Measurements from ENCODE around the gene CLOCK.

The CLOCK gene

GRCh38 chr4:55424791-55425190, 121.9 kb downstream of the CLOCK start:
- Histone ChIP-seq H2BK5ac (ENCODE audit: low read length) (no peak overlapping the region), H3K36me3 (ENCODE audit: control insufficient read depth, insufficient read depth, low read length) (peaks cover 8% of the 10 kb centered on the region)

GRCh38 chr4:55416176-55416575, 130.5 kb downstream of the CLOCK start:
- no peak overlapping the region for H3K4me3 ChIP-seq (ENCODE audit: low read length)
- H4K8ac ChIP-seq (ENCODE audit: low read depth, low read length): no peak overlapping the region
- H2AK5ac ChIP-seq (ENCODE audit: low read length): no peak overlapping the region
- no peaks in the 10 kb centered on the region for H3K4me1 ChIP-seq (ENCODE audit: control insufficient read depth, low read depth, low read length)
- 100% methylated on average over 1 of the region's 3 CpGs for WGBS (ENCODE audit: extremely low coverage, insufficient coverage, low lambda C conversion rate)
- peaks cover 9% of the 10 kb centered on the region for H3K36me3 ChIP-seq (ENCODE audit: control insufficient read depth, insufficient read depth, low read length)
- H3K18ac ChIP-seq (ENCODE audit: low read length): no peak overlapping the region
- no peak overlapping the region for H3K4ac ChIP-seq (ENCODE audit: low read depth, low read length)
- H3K56ac ChIP-seq (ENCODE audit: low read length): no peak overlapping the region
- no peak overlapping the region for H3K27ac ChIP-seq (ENCODE audit: low read depth, low read length)
- H2BK5ac ChIP-seq (ENCODE audit: low read length): no peak overlapping the region
- H3K9ac ChIP-seq (ENCODE audit: low read length): no peak overlapping the region
- no peak overlapping the region for H3K4me2 ChIP-seq (ENCODE audit: low read length)
- H2BK15ac ChIP-seq (replicated peaks; ENCODE audit: low read depth): no peak overlapping the region
- no peaks in the 10 kb centered on the region for H3K27me3 ChIP-seq (ENCODE audit: insufficient read depth, low read length, poor library complexity)
- no peak overlapping the region for H4K5ac ChIP-seq (ENCODE audit: low read length)
- H3K23ac ChIP-seq (ENCODE audit: low read length): no peak overlapping the region
- H2BK120ac ChIP-seq (ENCODE audit: low read depth, low read length): no peak overlapping the region
- peaks cover 14% of the 10 kb centered on the region for H3K79me1 ChIP-seq (ENCODE audit: low read length)
- H3K79me2 ChIP-seq (ENCODE audit: control insufficient read depth, insufficient read depth, low read length): peaks cover 16% of the 10 kb centered on the region
- no peak for DNase-seq

More at GRCh38 chr4:55424791-55425190, 121.9 kb downstream of the CLOCK start:
- H4K8ac ChIP-seq (ENCODE audit: low read depth, low read length): no peak overlapping the region
- H2BK120ac ChIP-seq (ENCODE audit: low read depth, low read length): no peak overlapping the region
- H3K18ac ChIP-seq (ENCODE audit: low read length): no peak overlapping the region
- H3K4me1 ChIP-seq (ENCODE audit: control insufficient read depth, low read depth, low read length): no peaks in the 10 kb centered on the region
- H2AK5ac ChIP-seq (ENCODE audit: low read length): no peak overlapping the region
- no peak overlapping the region for H3K4me2 ChIP-seq (ENCODE audit: low read length)
- H3K79me2 ChIP-seq (ENCODE audit: control insufficient read depth, insufficient read depth, low read length): no peaks in the 10 kb centered on the region
- no peak overlapping the region for H4K5ac ChIP-seq (ENCODE audit: low read length)
- H3K23ac ChIP-seq (ENCODE audit: low read length): no peak overlapping the region
- H3K4me3 ChIP-seq (ENCODE audit: low read length): no peak overlapping the region
- no peaks in the 10 kb centered on the region for H3K27me3 ChIP-seq (ENCODE audit: insufficient read depth, low read length, poor library complexity)
- H3K56ac ChIP-seq (ENCODE audit: low read length): no peak overlapping the region
- peaks cover 2% of the 10 kb centered on the region for H3K79me1 ChIP-seq (ENCODE audit: low read length)
- H3K9ac ChIP-seq (ENCODE audit: low read length): no peak overlapping the region
- DNase-seq: no peak
- no peak overlapping the region for H3K4ac ChIP-seq (ENCODE audit: low read depth, low read length)
- WGBS (ENCODE audit: extremely low coverage, insufficient coverage, low lambda C conversion rate): no CpG with 5 or more reads among the region's 3 CpGs
- no peak overlapping the region for H3K27ac ChIP-seq (ENCODE audit: low read depth, low read length)
- no peak overlapping the region for H2BK15ac ChIP-seq (replicated peaks; ENCODE audit: low read depth)

GRCh38 chr4:55411621-55412020, 135.1 kb downstream of the CLOCK start:
- no peak overlapping the region for H3K27ac ChIP-seq (ENCODE audit: low read depth, low read length)
- no peak overlapping the region for H2BK5ac ChIP-seq (ENCODE audit: low read length)
- H3K79me2 ChIP-seq (ENCODE audit: control insufficient read depth, insufficient read depth, low read length): peaks cover 52% of the 10 kb centered on the region
- DNase-seq: no peak
- peaks cover 4% of the 10 kb centered on the region for H3K36me3 ChIP-seq (ENCODE audit: control insufficient read depth, insufficient read depth, low read length)
- H3K79me1 ChIP-seq (ENCODE audit: low read length): peaks cover 10% of the 10 kb centered on the region
- H3K4me2 ChIP-seq (ENCODE audit: low read length): no peak overlapping the region
- WGBS (ENCODE audit: extremely low coverage, insufficient coverage, low lambda C conversion rate): no CpG with 5 or more reads among the region's 6 CpGs
- H2AK5ac ChIP-seq (ENCODE audit: low read length): no peak overlapping the region
- H2BK15ac ChIP-seq (replicated peaks; ENCODE audit: low read depth): no peak overlapping the region
- H3K9ac ChIP-seq (ENCODE audit: low read length): no peak overlapping the region
- no peak overlapping the region for H4K5ac ChIP-seq (ENCODE audit: low read length)
- H2BK120ac ChIP-seq (ENCODE audit: low read depth, low read length): no peak overlapping the region
- no peak overlapping the region for H3K56ac ChIP-seq (ENCODE audit: low read length)
- no peak overlapping the region for H3K23ac ChIP-seq (ENCODE audit: low read length)
- no peaks in the 10 kb centered on the region for H3K27me3 ChIP-seq (ENCODE audit: insufficient read depth, low read length, poor library complexity)
- no peak overlapping the region for H3K4me3 ChIP-seq (ENCODE audit: low read length)
- H3K4ac ChIP-seq (ENCODE audit: low read depth, low read length): no peak overlapping the region
- no peak overlapping the region for H3K18ac ChIP-seq (ENCODE audit: low read length)
- peaks cover 2% of the 10 kb centered on the region for H3K4me1 ChIP-seq (ENCODE audit: control insufficient read depth, low read depth, low read length)
- H4K8ac ChIP-seq (ENCODE audit: low read depth, low read length): no peak overlapping the region

- H3K4ac ChIP-seq (ENCODE audit: low read depth, low read length): no peak overlapping the region
- no peak overlapping the region for H4K5ac ChIP-seq (ENCODE audit: low read length)
- no peak overlapping the region for H3K9ac ChIP-seq (ENCODE audit: low read length)
- peaks cover 2% of the 10 kb centered on the region for H3K4me1 ChIP-seq (ENCODE audit: control insufficient read depth, low read depth, low read length)
- no peak for DNase-seq
- H3K27ac ChIP-seq (ENCODE audit: low read depth, low read length): no peak overlapping the region
- WGBS (ENCODE audit: extremely low coverage, insufficient coverage, low lambda C conversion rate): no CpG with 5 or more reads among the region's 8 CpGs
- no peak overlapping the region for H2AK5ac ChIP-seq (ENCODE audit: low read length)
- H3K4me2 ChIP-seq (ENCODE audit: low read length): no peak overlapping the region
- H3K27me3 ChIP-seq (ENCODE audit: insufficient read depth, low read length, poor library complexity): no peaks in the 10 kb centered on the region
- no peak overlapping the region for H3K18ac ChIP-seq (ENCODE audit: low read length)
- H3K79me1 ChIP-seq (ENCODE audit: low read length): peaks cover 9% of the 10 kb centered on the region
- H4K8ac ChIP-seq (ENCODE audit: low read depth, low read length): no peak overlapping the region
- H2BK15ac ChIP-seq (replicated peaks; ENCODE audit: low read depth): no peak overlapping the region
- no peak overlapping the region for H3K56ac ChIP-seq (ENCODE audit: low read length)
- H3K79me2 ChIP-seq (ENCODE audit: control insufficient read depth, insufficient read depth, low read length): peaks cover 61% of the 10 kb centered on the region
- H2BK5ac ChIP-seq (ENCODE audit: low read length): no peak overlapping the region
- no peak overlapping the region for H3K4me3 ChIP-seq (ENCODE audit: low read length)
- H2BK120ac ChIP-seq (ENCODE audit: low read depth, low read length): no peak overlapping the region
- H3K36me3 ChIP-seq (ENCODE audit: control insufficient read depth, insufficient read depth, low read length): peaks cover 2% of the 10 kb centered on the region
- H3K23ac ChIP-seq (ENCODE audit: low read length): no peak overlapping the region
Measured at GRCh38 chr4:55410431-55410830, 136.3 kb downstream of the CLOCK start.

GRCh38 chr4:55409468-55410171, 137.1 kb downstream of the CLOCK start:
- Histone ChIP-seq H4K5ac (ENCODE audit: low read length) (no peak overlapping the region), H3K4me3 (ENCODE audit: low read length) (no peak overlapping the region), H3K23ac (ENCODE audit: low read length) (no peak overlapping the region), H3K36me3 (ENCODE audit: control insufficient read depth, insufficient read depth, low read length) (no peaks in the 10 kb centered on the region), H3K79me2 (ENCODE audit: control insufficient read depth, insufficient read depth, low read length) (peaks cover 65% of the 10 kb centered on the region), H3K27me3 (ENCODE audit: insufficient read depth, low read length, poor library complexity) (no peaks in the 10 kb centered on the region), H2BK5ac (ENCODE audit: low read length) (no peak overlapping the region), H2BK15ac (replicated peaks; ENCODE audit: low read depth) (no peak overlapping the region), H3K27ac (ENCODE audit: low read depth, low read length) (no peak overlapping the region), H3K4me1 (ENCODE audit: control insufficient read depth, low read depth, low read length) (peaks cover 2% of the 10 kb centered on the region), H3K4me2 (ENCODE audit: low read length) (no peak overlapping the region), H2BK120ac (ENCODE audit: low read depth, low read length) (no peak overlapping the region), H3K18ac (ENCODE audit: low read length) (no peak overlapping the region), H4K8ac (ENCODE audit: low read depth, low read length) (no peak overlapping the region), H3K56ac (ENCODE audit: low read length) (peak overlapping the region; percentile 26), H3K9ac (ENCODE audit: low read length) (no peak overlapping the region), H3K4ac (ENCODE audit: low read depth, low read length) (no peak overlapping the region), H2AK5ac (ENCODE audit: low read length) (no peak overlapping the region), H3K79me1 (ENCODE audit: low read length) (peaks cover 6% of the 10 kb centered on the region)
- DNase-seq: peak; percentile 87
- no CpG with 5 or more reads among the region's 10 CpGs for WGBS (ENCODE audit: extremely low coverage, insufficient coverage, low lambda C conversion rate)

GRCh38 chr4:55407764-55408163, 138.9 kb downstream of the CLOCK start:
- no CpG with 5 or more reads among the region's 3 CpGs for WGBS (ENCODE audit: extremely low coverage, insufficient coverage, low lambda C conversion rate)
- peaks cover 2% of the 10 kb centered on the region for H3K4me1 ChIP-seq (ENCODE audit: control insufficient read depth, low read depth, low read length)
- no peak overlapping the region for H2BK120ac ChIP-seq (ENCODE audit: low read depth, low read length)
- H3K27ac ChIP-seq (ENCODE audit: low read depth, low read length): no peak overlapping the region
- H3K56ac ChIP-seq (ENCODE audit: low read length): no peak overlapping the region
- H2BK15ac ChIP-seq (replicated peaks; ENCODE audit: low read depth): no peak overlapping the region
- no peak overlapping the region for H3K4me2 ChIP-seq (ENCODE audit: low read length)
- H4K8ac ChIP-seq (ENCODE audit: low read depth, low read length): no peak overlapping the region
- H3K18ac ChIP-seq (ENCODE audit: low read length): no peak overlapping the region
- no peak overlapping the region for H3K4me3 ChIP-seq (ENCODE audit: low read length)
- no peak overlapping the region for H3K9ac ChIP-seq (ENCODE audit: low read length)
- H2BK5ac ChIP-seq (ENCODE audit: low read length): no peak overlapping the region
- no peaks in the 10 kb centered on the region for H3K36me3 ChIP-seq (ENCODE audit: control insufficient read depth, insufficient read depth, low read length)
- DNase-seq: no peak
- H4K5ac ChIP-seq (ENCODE audit: low read length): no peak overlapping the region
- H3K23ac ChIP-seq (ENCODE audit: low read length): no peak overlapping the region
- no peak overlapping the region for H2AK5ac ChIP-seq (ENCODE audit: low read length)
- H3K79me1 ChIP-seq (ENCODE audit: low read length): peaks cover 6% of the 10 kb centered on the region
- no peak overlapping the region for H3K4ac ChIP-seq (ENCODE audit: low read depth, low read length)
- H3K79me2 ChIP-seq (ENCODE audit: control insufficient read depth, insufficient read depth, low read length): peaks cover 70% of the 10 kb centered on the region
- H3K27me3 ChIP-seq (ENCODE audit: insufficient read depth, low read length, poor library complexity): no peaks in the 10 kb centered on the region

Measured in mesendoderm (in vitro differentiated cells).